Liver (tissue), 9 donors: ENCODE measurements around the gene B3GAT3. TPM values are rescaled to one million over a fixed set of nuclear protein-coding genes. Genes with fewer than 3 reads are reported as not detected.

ENCODE experiments used
- DNase-seq: peaks from one replicate; pipeline ENCODE4 v3.0.0-alpha.2; 2017; ENCODE audit warnings: low spot score
- H3K27ac ChIP-seq, 2 donors: one replicate each; pipeline ENCODE4 v1.7.0; 2013; ENCODE audit warnings: inconsistent platforms in 2 of 2, low read length in 2 of 2, control low read depth in 1 of 2, low read depth in 1 of 2, mild to moderate bottlenecking in 1 of 2
- H3K27me3 ChIP-seq, 4 donors: one replicate each; pipeline versions ENCODE4 v1.6.1 to v1.7.0; 2013; ENCODE audit warnings: low read length in 3 of 4, inconsistent platforms in 1 of 4, mild to moderate bottlenecking in 1 of 4, moderate library complexity in 1 of 4; ENCODE audit not compliant: control insufficient read depth in 4 of 4, insufficient read depth in 4 of 4
- H3K36me3 ChIP-seq, 4 donors: one replicate each; pipeline versions ENCODE4 v1.6.1 to v1.7.0; 2013; ENCODE audit warnings: low read length in 3 of 4, mild to moderate bottlenecking in 3 of 4, low read depth in 1 of 4, moderate library complexity in 1 of 4; ENCODE audit not compliant: control insufficient read depth in 4 of 4, insufficient read depth in 3 of 4
- H3K4me1 ChIP-seq, 4 donors: one replicate each; pipeline versions ENCODE4 v1.6.1 to v1.7.0; 2013; ENCODE audit warnings: low read length in 3 of 4, mild to moderate bottlenecking in 3 of 4, moderate library complexity in 1 of 4; ENCODE audit not compliant: control insufficient read depth in 4 of 4, insufficient read depth in 4 of 4
- H3K4me3 ChIP-seq, 3 donors: one replicate each; pipeline versions ENCODE4 v1.6.1 to v1.7.0; 2013; ENCODE audit warnings: low read length in 3 of 3, control low read depth in 1 of 3, low read depth in 1 of 3, mild to moderate bottlenecking in 1 of 3
- H3K9ac ChIP-seq, 2 donors: one replicate each; pipeline ENCODE4 v1.7.0; 2013; ENCODE audit warnings: low read length in 2 of 2, mild to moderate bottlenecking in 2 of 2, moderate library complexity in 2 of 2, control low read depth in 1 of 2, low read depth in 1 of 2
- H3K9me3 ChIP-seq, 4 donors: one replicate each; pipeline versions ENCODE4 v1.6.1 to v1.7.0; 2013; ENCODE audit warnings: low read length in 3 of 4; ENCODE audit not compliant: control insufficient read depth in 4 of 4
- ATF3 ChIP-seq: IDR thresholded peaks from 2 replicates; pipeline ENCODE4 v1.6.1; 2016; ENCODE audit warnings: antibody characterized with exemption
- CTCF ChIP-seq: fragments of 150-350 bp; IDR thresholded peaks from 2 replicates; pipeline ENCODE4 v1.5.1; 2017; ENCODE audit warnings: improper control_type of control experiment, low read depth, low read length; ENCODE audit not compliant: missing input control
- EGR1 ChIP-seq, 2 donors: IDR thresholded peaks; 2 replicates each; pipeline ENCODE4 v1.6.1; 2016 to 2018; ENCODE audit warnings: antibody characterized with exemption in 2 of 2, low read depth in 2 of 2
- FOXA1 ChIP-seq: IDR thresholded peaks from 2 replicates; pipeline ENCODE4 v1.6.1; 2016; ENCODE audit warnings: antibody characterized with exemption
- FOXA2 ChIP-seq: IDR thresholded peaks from 2 replicates; pipeline ENCODE4 v1.6.1; 2016; ENCODE audit warnings: antibody characterized with exemption
- GABPA ChIP-seq, 2 donors: IDR thresholded peaks in 1 of 2; conservative IDR thresholded peaks in 1 of 2; 2 replicates each; pipeline ENCODE4 v1.6.1; 2016; ENCODE audit warnings: antibody characterized with exemption in 2 of 2, mild to moderate bottlenecking in 1 of 2, moderate library complexity in 1 of 2
- HNF4A ChIP-seq, 2 donors: conservative IDR thresholded peaks; 2 replicates each; pipeline ENCODE4 v1.6.1; 2016; ENCODE audit warnings: antibody characterized with exemption in 2 of 2, mild to moderate bottlenecking in 2 of 2
- HNF4G ChIP-seq: IDR thresholded peaks from 2 replicates; pipeline ENCODE4 v1.6.1; 2016; ENCODE audit warnings: antibody characterized with exemption
- JUND ChIP-seq, 2 donors: IDR thresholded peaks; 2 replicates each; pipeline ENCODE4 v1.6.1; 2016; ENCODE audit warnings: antibody characterized with exemption in 2 of 2
- NR2F2 ChIP-seq: IDR thresholded peaks from 2 replicates; pipeline ENCODE4 v1.6.1; 2016; ENCODE audit warnings: antibody characterized with exemption
- RAD21 ChIP-seq, 2 donors: IDR thresholded peaks; 2 replicates each; pipeline ENCODE4 v1.6.1; 2016; ENCODE audit warnings: antibody characterized with exemption in 2 of 2, mild to moderate bottlenecking in 2 of 2
- REST ChIP-seq: IDR thresholded peaks from 2 replicates; pipeline ENCODE4 v1.6.1; 2016; ENCODE audit warnings: antibody characterized with exemption, mild to moderate bottlenecking
- RXRA ChIP-seq, 2 donors: IDR thresholded peaks; 2 replicates each; pipeline ENCODE4 v1.6.1; 2017 to 2018; ENCODE audit warnings: antibody characterized with exemption in 2 of 2, mild to moderate bottlenecking in 1 of 2
- SP1 ChIP-seq: IDR thresholded peaks from 2 replicates; pipeline ENCODE4 v1.6.1; 2018; ENCODE audit warnings: antibody characterized with exemption, mild to moderate bottlenecking
- TAF1 ChIP-seq: conservative IDR thresholded peaks from 2 replicates; pipeline ENCODE4 v1.6.1; 2016; ENCODE audit warnings: antibody characterized with exemption, mild to moderate bottlenecking
- YY1 ChIP-seq: IDR thresholded peaks from 2 replicates; pipeline ENCODE4 v1.6.1; 2016; ENCODE audit warnings: antibody characterized with exemption, mild to moderate bottlenecking
- WGBS: extraction: QIAGEN DNeasy Blood & Tissue Kit; methylation state at CpG from one replicate; pipeline ENCODE4 v1.1.7; 2013; 5-methylcytosine and 5-hydroxymethylcytosine counted together
- polyA plus RNA-seq, 2 donors: library from polyadenylated mRNA; stranded (reverse) in 1 of 2; unstranded in 1 of 2; fragments of 200-250 nt in 1 of 2; fragments of >200 nt in 1 of 2; fragmentation: Nextera tagmentation in 1 of 2; extraction: Ambion mirVana in 1 of 2; gene quantifications; one replicate each; pipeline versions ENCODE4 v1.2.1 to v1.2.3, GENCODE V29; 2013 to 2015
- total RNA-seq, 2 donors: library from RNA; depleted of rRNA; stranded (reverse); fragments of >200 nt; gene quantifications; one replicate each; pipeline ENCODE4 v1.2.3, GENCODE V29; 2014
- TF ChIP-seq, protein P1 (sequence below): IDR thresholded peaks from 2 replicates; pipeline ENCODE4 v1.6.1; 2016; ENCODE audit warnings: antibody characterized with exemption
- TF ChIP-seq, protein P2 (sequence below): IDR thresholded peaks from 2 replicates; pipeline ENCODE4 v1.6.1; 2016; ENCODE audit warnings: antibody characterized with exemption
- donor health status: healthy.
- donor health status: healthy.
- donor health status: healthy.
- donor health status: healthy.
- donor health status: healthy.

B3GAT3 gene
- total and polyA plus RNA-seq, 4 donors: 13.1 to 29.2 (median 17.8) TPM

DNA sequence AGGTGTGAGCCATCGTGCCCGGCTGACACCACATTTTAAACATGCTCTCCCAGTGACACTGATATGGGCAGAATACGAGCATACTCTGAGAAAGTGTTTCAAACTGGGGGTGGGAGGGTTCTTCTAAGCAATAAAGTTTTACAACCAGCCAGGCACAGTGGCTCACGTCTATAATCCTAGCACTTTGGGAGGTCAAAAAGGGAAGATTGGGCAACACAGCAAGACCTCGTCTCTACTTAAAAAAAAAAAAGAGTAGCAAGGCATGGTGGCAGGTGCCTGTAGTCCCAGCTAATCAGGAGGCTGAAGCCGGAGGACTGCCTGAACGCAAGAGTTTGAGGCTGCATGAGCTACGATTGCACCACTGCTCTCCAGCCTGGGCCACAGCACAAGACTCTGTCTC lies 22.4 kb upstream of the B3GAT3 start:
- no peak for DNase-seq
- no peaks in the 10 kb centered on the region for H3K27me3 ChIP-seq
- no peak overlapping the region for H3K4me3 ChIP-seq
- no peaks in the 10 kb centered on the region for H3K9me3 ChIP-seq
- WGBS: 77% methylated on average over 8 of the region's 8 CpGs
- H3K4me1 ChIP-seq: peaks cover 4 to 31% (median 26%) of the 10 kb centered on the region in 4 donors
- H3K9ac ChIP-seq: no peak overlapping the region
- peaks cover 0 to 11% (median 5%) of the 10 kb centered on the region in 4 donors for H3K36me3 ChIP-seq
- H3K27ac ChIP-seq: no peak overlapping the region
- TF ChIP-seq, protein P1, sequence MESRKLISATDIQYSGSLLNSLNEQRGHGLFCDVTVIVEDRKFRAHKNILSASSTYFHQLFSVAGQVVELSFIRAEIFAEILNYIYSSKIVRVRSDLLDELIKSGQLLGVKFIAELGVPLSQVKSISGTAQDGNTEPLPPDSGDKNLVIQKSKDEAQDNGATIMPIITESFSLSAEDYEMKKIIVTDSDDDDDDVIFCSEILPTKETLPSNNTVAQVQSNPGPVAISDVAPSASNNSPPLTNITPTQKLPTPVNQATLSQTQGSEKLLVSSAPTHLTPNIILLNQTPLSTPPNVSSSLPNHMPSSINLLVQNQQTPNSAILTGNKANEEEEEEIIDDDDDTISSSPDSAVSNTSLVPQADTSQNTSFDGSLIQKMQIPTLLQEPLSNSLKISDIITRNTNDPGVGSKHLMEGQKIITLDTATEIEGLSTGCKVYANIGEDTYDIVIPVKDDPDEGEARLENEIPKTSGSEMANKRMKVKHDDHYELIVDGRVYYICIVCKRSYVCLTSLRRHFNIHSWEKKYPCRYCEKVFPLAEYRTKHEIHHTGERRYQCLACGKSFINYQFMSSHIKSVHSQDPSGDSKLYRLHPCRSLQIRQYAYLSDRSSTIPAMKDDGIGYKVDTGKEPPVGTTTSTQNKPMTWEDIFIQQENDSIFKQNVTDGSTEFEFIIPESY: no peak
- no peak for TF ChIP-seq FOXA1
- TF ChIP-seq NR2F2: no peak
- no peak for TF ChIP-seq HNF4A (conservative IDR thresholded peaks at IDR 0.05)
- TF ChIP-seq, protein P2, sequence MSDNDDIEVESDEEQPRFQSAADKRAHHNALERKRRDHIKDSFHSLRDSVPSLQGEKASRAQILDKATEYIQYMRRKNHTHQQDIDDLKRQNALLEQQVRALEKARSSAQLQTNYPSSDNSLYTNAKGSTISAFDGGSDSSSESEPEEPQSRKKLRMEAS: no peak
- TF ChIP-seq YY1: no peak
- no peak for TF ChIP-seq TAF1
- no peak for TF ChIP-seq RAD21 (IDR thresholded peaks at IDR 0.05)
- no peak for TF ChIP-seq GABPA (IDR thresholded peaks at IDR 0.05 in 1 of 2, conservative IDR thresholded peaks at IDR 0.05 in 1 of 2)
- no peak for TF ChIP-seq EGR1 (IDR thresholded peaks at IDR 0.05; ENCODE audit: low read depth in 2 of 2)
- TF ChIP-seq RXRA (IDR thresholded peaks at IDR 0.05): no peak
- TF ChIP-seq REST: no peak
- TF ChIP-seq FOXA2: no peak
- TF ChIP-seq HNF4G: no peak
- no peak for TF ChIP-seq SP1
- TF ChIP-seq JUND (IDR thresholded peaks at IDR 0.05): no peak
- no peak for TF ChIP-seq CTCF
- TF ChIP-seq ATF3: no peak
